22Rv1 (cell line): ENCODE data around the gene NAA25.

Experiments used
- H3K27ac ChIP-seq: fragments of 450-650 bp; 2 replicates; pipeline ENCODE4 v1.5.1; 2017
- ZFX ChIP-seq: fragments of 450-650 bp; IDR thresholded peaks from 2 replicates; pipeline ENCODE4 v1.6.1; 2017; ENCODE audit warnings: antibody characterized with exemption, borderline replicate concordance
- TF ChIP-seq, protein P1 (sequence below): fragments of 450-650 bp; IDR thresholded peaks from 2 replicates; pipeline ENCODE4 v1.5.1; 2017; ENCODE audit warnings: mild to moderate bottlenecking

The NAA25 gene

DNA sequence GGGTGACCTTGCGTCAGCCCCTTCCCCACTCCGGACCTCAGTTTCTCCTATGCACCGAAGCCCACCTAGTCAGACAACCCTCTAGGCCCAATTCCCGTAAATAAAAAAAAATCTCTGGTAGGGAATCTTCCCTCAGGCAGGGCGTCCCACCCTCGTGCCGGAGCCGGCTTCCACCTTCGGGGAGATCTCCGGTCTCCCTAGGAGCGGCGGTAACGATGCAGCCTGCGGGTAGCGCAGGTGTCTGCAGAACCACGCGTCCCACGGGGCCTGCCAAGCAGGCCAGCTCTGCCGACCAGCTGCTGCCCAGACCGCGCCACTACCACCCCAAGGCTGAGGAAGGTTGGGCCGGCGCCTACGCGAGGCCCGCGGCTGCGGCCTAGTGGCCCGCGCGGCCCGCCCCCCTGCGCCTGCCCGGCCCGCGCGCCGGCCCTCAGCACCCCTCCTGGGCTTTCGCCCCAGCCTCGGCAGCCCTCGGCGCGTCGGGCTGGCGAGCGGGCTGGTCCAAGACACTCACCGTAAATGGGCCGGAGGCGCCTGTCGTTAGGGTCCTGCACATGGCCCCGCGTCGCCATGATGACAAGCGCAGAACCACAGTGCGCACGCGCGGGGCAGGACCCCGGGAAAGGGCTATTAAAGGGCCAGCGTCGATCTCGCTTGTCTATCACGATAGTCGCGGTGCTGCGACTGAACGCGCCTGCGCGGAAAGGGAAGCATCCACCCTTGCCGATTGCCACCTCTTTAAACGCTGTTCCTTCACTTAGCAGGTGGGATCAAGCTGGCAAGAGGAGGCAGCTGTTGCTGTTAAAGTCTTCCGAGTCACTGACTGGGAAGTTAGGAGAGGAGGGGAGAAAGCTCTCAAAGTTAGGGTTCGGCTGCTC, at the start of gene NAA25:
NAA25 (minus strand) TSS at position 582 of the 878 bp plus-strand sequence; CDS start at position 572, 10 bp downstream.
- peak; percentile 99 for TF ChIP-seq ZFX
- TF ChIP-seq, protein P1, sequence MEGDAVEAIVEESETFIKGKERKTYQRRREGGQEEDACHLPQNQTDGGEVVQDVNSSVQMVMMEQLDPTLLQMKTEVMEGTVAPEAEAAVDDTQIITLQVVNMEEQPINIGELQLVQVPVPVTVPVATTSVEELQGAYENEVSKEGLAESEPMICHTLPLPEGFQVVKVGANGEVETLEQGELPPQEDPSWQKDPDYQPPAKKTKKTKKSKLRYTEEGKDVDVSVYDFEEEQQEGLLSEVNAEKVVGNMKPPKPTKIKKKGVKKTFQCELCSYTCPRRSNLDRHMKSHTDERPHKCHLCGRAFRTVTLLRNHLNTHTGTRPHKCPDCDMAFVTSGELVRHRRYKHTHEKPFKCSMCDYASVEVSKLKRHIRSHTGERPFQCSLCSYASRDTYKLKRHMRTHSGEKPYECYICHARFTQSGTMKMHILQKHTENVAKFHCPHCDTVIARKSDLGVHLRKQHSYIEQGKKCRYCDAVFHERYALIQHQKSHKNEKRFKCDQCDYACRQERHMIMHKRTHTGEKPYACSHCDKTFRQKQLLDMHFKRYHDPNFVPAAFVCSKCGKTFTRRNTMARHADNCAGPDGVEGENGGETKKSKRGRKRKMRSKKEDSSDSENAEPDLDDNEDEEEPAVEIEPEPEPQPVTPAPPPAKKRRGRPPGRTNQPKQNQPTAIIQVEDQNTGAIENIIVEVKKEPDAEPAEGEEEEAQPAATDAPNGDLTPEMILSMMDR = no peak
- H3K27ac ChIP-seq = peak within 1 kb of the TSS; percentile 91

DNA sequence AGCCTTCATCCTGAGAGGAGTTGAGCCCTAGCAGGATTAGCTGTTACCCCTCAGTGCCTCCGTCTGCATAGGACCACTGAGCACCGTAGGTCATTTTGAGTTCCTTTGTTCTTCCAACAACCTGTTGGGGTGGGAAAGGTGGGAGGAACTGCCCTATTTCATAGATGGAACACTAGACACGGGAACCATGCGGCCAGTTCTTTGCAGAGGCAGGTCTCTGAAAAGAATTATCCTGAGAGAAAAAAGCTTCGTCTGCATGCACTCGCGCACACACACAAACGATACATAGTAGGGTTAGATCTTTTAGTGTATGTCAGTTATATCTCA, 45.3 kb upstream of the NAA25 start:
- 0 out of 2 replicates have a peak overlapping the region, but pooled peaks have one; percentile 7 for H3K27ac ChIP-seq
- TF ChIP-seq, protein P1 = no peak
- TF ChIP-seq ZFX = no peak

DNA sequence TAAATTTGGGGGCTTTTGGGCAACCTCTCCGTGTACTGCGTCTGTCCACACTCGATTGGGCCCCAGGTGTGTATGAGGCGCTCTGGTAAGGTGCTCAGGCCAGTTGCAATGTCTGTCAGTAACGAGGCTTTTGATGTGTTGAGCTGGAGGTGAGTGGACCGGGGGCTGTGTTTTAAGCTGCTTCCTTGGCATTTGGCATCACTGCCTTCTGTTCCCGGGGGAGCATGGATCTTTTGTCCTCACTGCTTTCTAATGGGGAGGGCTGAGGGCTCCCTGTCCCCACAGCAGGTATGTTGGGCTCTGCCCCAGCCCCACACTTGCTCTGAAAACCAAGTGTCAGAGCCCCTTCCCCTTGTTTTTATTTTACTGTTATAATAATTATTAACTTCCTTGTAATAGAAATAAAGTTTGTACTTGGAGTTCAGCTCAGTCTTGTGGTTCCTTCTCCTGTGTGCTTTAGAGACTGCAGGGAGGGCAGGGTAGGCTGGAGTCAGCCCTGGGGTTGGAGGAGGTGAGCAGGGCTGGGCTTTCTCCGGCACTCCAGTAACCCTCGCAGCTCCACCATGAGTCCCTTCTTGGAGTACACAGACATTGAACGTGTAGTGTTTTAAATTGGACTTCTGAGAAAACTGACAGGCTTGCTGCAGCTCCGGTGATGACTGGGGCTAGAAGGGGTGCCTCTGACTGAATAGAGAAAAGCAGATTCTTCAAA, 44.8 kb upstream of the NAA25 start:
- 0 out of 2 replicates have a peak overlapping the region, but pooled peaks have one; percentile 7 for H3K27ac ChIP-seq
- TF ChIP-seq ZFX = no peak
- TF ChIP-seq, protein P1 = no peak

DNA sequence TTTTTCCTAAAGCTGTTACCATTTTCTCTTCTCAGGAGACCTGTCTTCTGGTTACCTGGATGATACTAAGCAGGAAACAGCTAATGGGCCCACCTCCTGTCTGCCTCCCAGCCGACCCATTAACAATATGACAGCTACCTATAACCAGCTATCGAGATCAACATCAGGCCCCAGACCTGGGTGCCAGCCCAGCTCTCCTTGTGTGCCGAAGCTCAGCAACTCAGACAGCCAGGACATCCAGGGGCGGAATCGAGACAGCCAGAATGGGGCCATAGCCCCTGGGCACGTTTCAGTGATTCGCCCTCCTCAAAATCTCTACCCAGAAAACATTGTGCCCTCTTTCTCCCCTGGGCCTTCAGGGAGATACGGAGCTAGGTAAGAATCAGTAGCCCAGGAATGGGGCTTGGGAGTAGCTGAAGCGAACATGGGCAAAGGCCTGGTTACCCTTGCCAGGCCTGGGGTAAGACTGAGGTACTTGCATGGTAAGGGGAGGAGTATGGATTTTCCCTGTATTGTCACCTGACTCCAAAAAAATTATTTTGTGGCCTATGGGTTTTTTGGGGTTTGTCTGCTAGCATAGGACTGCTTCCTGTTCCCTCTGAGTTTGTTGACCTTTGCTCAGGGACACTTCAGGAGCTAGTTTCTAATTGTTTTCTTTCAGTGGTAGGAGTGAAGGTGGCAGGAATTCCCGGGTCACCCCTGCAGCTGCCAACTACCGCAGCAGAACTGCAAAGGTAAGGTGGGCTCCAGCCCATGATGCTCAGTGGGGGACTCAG, 43.4 kb upstream of the NAA25 start:
- TF ChIP-seq, protein P1 = no peak
- no peak for TF ChIP-seq ZFX
- H3K27ac ChIP-seq = peak overlapping the region; percentile 9; the same call in 1 of the 2 replicates

DNA sequence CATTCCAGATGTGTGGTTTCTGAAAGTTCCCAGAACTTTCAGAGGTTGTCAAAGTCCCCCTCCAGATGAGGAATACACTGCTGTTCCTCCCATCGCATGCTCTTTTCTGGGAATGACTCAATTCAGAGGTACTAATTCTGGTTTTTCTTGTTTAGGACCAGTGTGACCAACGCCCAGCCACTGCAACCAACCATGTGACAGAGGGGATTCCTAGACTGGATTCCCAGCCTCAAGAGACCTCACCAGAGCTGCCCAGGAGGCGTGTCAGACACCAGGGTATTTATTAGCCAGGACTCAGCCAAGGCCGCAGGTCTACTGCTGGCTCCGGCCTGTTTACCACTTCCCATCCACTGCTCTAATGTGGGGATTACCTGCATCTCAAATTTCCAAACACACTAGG, 41.0 kb upstream of the NAA25 start:
- peak overlapping the region; percentile 20; the same call in 1 of the 2 replicates for H3K27ac ChIP-seq
- TF ChIP-seq, protein P1 = no peak
- no peak for TF ChIP-seq ZFX

DNA sequence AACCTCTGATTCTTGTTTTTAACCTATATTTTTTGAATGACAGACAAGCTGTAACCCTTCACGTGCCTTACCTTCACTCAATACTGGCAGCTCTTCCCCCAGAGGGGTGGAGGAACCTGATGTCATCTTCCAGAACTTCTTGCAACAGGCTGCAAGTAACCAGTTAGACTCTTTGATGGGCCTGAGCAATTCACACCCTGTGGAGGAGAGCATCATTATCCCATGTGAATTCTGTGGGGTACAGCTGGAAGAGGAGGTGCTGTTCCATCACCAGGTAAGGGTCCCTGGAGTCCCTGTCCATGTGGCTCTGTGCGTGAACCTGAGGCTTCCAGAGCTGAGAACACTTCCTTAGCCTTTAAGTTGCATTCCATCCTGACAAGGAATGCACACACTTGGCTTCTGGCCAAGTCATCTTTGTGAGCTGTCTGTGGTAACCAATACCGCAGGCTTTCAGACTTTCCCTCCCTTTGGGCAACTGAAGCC, 39.5 kb upstream of the NAA25 start:
- TF ChIP-seq ZFX = no peak
- H3K27ac ChIP-seq = no peak overlapping the region

DNA sequence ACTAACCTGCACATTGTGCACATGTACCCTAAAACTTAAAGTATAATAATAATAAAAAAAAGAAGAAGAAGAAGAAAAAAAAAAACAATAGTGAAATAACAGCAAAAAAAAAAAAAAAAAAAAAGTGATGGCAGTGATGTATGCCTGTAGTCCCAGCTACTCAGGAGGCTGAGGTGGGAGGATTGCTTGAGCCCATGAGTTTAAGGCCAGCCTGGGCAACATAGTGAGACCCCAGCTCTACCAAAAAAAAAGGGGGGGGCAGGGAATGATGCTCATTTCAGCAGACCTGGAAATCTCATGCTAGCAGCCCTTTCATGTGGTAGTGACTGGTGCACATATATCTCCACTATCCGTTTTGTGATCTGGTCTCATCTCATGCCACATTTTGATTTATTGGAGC, 37.5 kb upstream of the NAA25 start:
- TF ChIP-seq, protein P1 = no peak
- no peak for TF ChIP-seq ZFX
- H3K27ac ChIP-seq = no peak overlapping the region
